Thyroid gland (tissue), 4 donors: ENCODE results near the gene MAPRE3. TPM values are rescaled to one million over a fixed set of nuclear protein-coding genes. Genes with fewer than 3 reads are reported as not detected.

ENCODE experiments used
- DNase-seq, 2 donors: peaks; one replicate each; pipeline ENCODE4 v3.0.0-alpha.2; 2019
- H3K27ac ChIP-seq, 3 donors: fragments of 200-600 bp; sonication (generic); 1 replicate in 2 of 3; 2 replicates in 1 of 3; pipeline ENCODE4 v1.5.1; 2016 to 2019; ENCODE audit warnings: mild to moderate bottlenecking in 1 of 3, moderate library complexity in 1 of 3
- H3K27me3 ChIP-seq: fragments of 200-600 bp; sonication (generic); one replicate; pipeline ENCODE4 v1.5.1; 2019
- H3K36me3 ChIP-seq, 2 donors: fragments of 200-600 bp; sonication (generic); one replicate each; pipeline ENCODE4 v1.5.1; 2016 to 2019
- H3K4me1 ChIP-seq, 2 donors: fragments of 200-600 bp; sonication (generic); one replicate each; pipeline ENCODE4 v1.5.1; 2017 to 2019
- H3K4me3 ChIP-seq, 3 donors: fragments of 200-600 bp; sonication (generic); replicated peaks in 1 of 3; 1 replicate in 2 of 3; 2 replicates in 1 of 3; pipeline ENCODE4 v1.5.1; 2016; ENCODE audit warnings: mild to moderate bottlenecking in 1 of 3
- H3K9me3 ChIP-seq: fragments of 200-600 bp; sonication (generic); one replicate; pipeline ENCODE4 v1.5.1; 2017
- POLR2A ChIP-seq, 2 donors: fragments of 450-650 bp; IDR thresholded peaks; one replicate each; pipeline ENCODE4 v1.6.1; 2017; ENCODE audit warnings: antibody characterized with exemption in 2 of 2, mild to moderate bottlenecking in 2 of 2, moderate library complexity in 1 of 2
- WGBS, 2 donors: methylation state at CpG; one replicate each; pipeline ENCODE4 v1.1.5; 2017; 5-methylcytosine and 5-hydroxymethylcytosine counted together
- intact Hi-C: fragments of 100-400 bp; cut with DNase I; formaldehyde crosslinking; loops from one replicate; pipeline ENCODE4 v1.15.1; 2023
- total RNA-seq, 4 donors: library from RNA; depleted of rRNA; stranded (reverse); fragments of >200 nt; gene quantifications; one replicate each; pipeline ENCODE4 v1.2.3, GENCODE V29; 2016
- TF ChIP-seq, protein P1 (sequence below), 6 experiments: fragments of 200-600 bp in 3 of 6; fragments of 450-650 bp in 3 of 6; sonication (generic) in 3 of 6; IDR thresholded peaks; one replicate each; pipeline ENCODE4 v1.5.1; 2016 to 2019; ENCODE audit warnings: antibody characterized with exemption in 6 of 6, mild to moderate bottlenecking in 2 of 6, inconsistent platforms in 1 of 6, moderate library complexity in 1 of 6

The MAPRE3 gene
- total RNA-seq, 4 donors from 2014 or later: 12.9 to 21.2 (median 17.0) TPM

DNA sequence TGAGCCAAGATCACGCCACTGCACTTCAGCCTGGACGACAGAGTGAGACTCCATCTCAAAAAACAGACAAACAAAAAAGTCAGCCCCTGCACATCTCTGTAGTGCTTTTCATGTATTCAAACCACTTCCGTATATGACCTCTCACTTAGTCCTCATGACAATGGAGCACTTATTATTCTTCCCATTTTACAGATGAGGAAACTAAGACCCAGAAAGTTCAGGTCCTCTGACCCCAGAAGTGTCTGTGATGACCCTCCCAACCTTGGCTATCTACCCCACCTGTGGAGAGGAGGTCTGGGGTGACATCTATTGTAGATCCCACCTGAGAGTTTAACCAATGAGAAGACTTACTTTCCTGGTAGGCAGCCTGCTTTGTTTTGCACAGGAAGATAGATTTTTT, 21.6 kb upstream of the MAPRE3 start:
- DNase-seq: no peak
- WGBS, 2 donors: 87 to 91% methylated on average over 3 of the region's 3 CpGs
- Histone ChIP-seq H3K27me3 (no peaks in the 10 kb centered on the region), H3K36me3 (no peaks in the 10 kb centered on the region), H3K4me1 (peaks cover 2 to 10% of the 10 kb centered on the region in 2 donors), H3K4me3 (no peak overlapping the region), H3K9me3 (no peaks in the 10 kb centered on the region), H3K27ac (no peak overlapping the region)
- TF ChIP-seq, protein P1, sequence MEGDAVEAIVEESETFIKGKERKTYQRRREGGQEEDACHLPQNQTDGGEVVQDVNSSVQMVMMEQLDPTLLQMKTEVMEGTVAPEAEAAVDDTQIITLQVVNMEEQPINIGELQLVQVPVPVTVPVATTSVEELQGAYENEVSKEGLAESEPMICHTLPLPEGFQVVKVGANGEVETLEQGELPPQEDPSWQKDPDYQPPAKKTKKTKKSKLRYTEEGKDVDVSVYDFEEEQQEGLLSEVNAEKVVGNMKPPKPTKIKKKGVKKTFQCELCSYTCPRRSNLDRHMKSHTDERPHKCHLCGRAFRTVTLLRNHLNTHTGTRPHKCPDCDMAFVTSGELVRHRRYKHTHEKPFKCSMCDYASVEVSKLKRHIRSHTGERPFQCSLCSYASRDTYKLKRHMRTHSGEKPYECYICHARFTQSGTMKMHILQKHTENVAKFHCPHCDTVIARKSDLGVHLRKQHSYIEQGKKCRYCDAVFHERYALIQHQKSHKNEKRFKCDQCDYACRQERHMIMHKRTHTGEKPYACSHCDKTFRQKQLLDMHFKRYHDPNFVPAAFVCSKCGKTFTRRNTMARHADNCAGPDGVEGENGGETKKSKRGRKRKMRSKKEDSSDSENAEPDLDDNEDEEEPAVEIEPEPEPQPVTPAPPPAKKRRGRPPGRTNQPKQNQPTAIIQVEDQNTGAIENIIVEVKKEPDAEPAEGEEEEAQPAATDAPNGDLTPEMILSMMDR (IDR thresholded peaks at IDR 0.05): no peak
- TF ChIP-seq POLR2A (IDR thresholded peaks at IDR 0.05): no peak
- intact Hi-C loops: no loop called here

- H3K9me3 ChIP-seq: no peaks in the 10 kb centered on the region
- peaks cover 2 to 10% of the 10 kb centered on the region in 2 donors for H3K4me1 ChIP-seq
- DNase-seq: no peak
- intact Hi-C loops: no loop called here
- H3K27me3 ChIP-seq: no peaks in the 10 kb centered on the region
- no peaks in the 10 kb centered on the region for H3K36me3 ChIP-seq
- H3K27ac ChIP-seq: no peak overlapping the region
- no peak overlapping the region for H3K4me3 ChIP-seq
- WGBS, 2 donors: 69 to 73% methylated on average over 5 of the region's 5 CpGs
- TF ChIP-seq, protein P1 (IDR thresholded peaks at IDR 0.05): no peak
- TF ChIP-seq POLR2A (IDR thresholded peaks at IDR 0.05): no peak
These were observed 20.2 kb upstream of the MAPRE3 start for GRCh38 chr2:26950246-26950645.

DNA sequence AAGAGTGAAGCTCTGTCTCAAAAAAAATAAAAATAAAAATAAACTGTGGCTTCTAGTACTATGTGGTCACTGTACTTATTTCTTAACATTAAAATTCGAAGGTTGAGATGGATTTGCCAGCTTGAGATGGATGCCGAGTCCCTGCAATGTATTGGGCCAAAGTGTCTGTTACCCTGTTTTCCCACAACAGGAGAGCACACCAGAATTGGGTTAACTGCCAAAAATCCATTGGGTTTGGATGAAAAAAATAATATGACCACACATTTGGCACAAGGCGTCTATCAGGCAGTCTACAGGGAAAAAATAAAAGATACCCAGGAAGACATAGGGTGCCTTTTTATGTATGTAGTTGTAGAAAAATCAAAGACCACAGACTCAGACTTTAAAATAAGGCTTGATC, 19.2 kb upstream of the MAPRE3 start:
- H3K4me3 ChIP-seq: no peak overlapping the region
- DNase-seq: no peak
- H3K27ac ChIP-seq: no peak overlapping the region
- intact Hi-C loops: no loop called here
- H3K36me3 ChIP-seq: no peaks in the 10 kb centered on the region
- H3K4me1 ChIP-seq: peaks cover 2 to 10% of the 10 kb centered on the region in 2 donors
- TF ChIP-seq POLR2A (IDR thresholded peaks at IDR 0.05): no peak
- TF ChIP-seq, protein P1 (IDR thresholded peaks at IDR 0.05): no peak
- H3K9me3 ChIP-seq: no peaks in the 10 kb centered on the region
- 82 to 84% methylated on average over 3 of the region's 3 CpGs for WGBS, 2 donors
- H3K27me3 ChIP-seq: no peaks in the 10 kb centered on the region

- no peak overlapping the region for H3K4me3 ChIP-seq
- peaks cover 0 to 4% of the 10 kb centered on the region in 2 donors for H3K4me1 ChIP-seq
- TF ChIP-seq, protein P1 (IDR thresholded peaks at IDR 0.05): no peak
- TF ChIP-seq POLR2A (IDR thresholded peaks at IDR 0.05): no peak
- H3K27ac ChIP-seq: no peak overlapping the region
- H3K27me3 ChIP-seq: no peaks in the 10 kb centered on the region
- intact Hi-C loops: no loop called here
- H3K36me3 ChIP-seq: no peaks in the 10 kb centered on the region
- no peak for DNase-seq
- WGBS, 2 donors: 81 to 82% methylated on average over 4 of the region's 4 CpGs
- no peaks in the 10 kb centered on the region for H3K9me3 ChIP-seq
These were observed 18.1 kb upstream of the MAPRE3 start for GRCh38 chr2:26952374-26952773.

DNA sequence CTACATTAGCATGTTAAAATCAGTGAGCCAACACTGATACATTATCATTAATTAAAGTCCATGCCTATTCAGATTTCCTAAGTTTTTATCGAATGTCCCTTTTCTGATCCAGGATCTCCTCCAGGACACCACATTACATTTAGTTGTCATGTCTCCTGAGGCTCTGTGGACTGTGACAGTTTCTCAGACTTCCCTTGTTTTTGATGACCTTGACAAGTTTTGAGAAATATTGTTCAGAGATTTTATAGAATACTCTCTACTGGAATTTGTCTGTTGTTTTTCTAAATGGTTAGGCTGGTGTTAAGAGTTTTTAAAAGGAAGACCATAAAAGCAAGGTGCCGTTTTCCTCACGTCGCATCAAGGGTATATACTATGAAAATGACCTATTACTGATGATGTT, 16.3 kb upstream of the MAPRE3 start:
- H3K36me3 ChIP-seq: no peaks in the 10 kb centered on the region
- no peaks in the 10 kb centered on the region for H3K9me3 ChIP-seq
- intact Hi-C loops: no loop called here
- no peak overlapping the region for H3K27ac ChIP-seq
- TF ChIP-seq, protein P1 (IDR thresholded peaks at IDR 0.05): no peak
- no peak for TF ChIP-seq POLR2A (IDR thresholded peaks at IDR 0.05)
- no peaks in the 10 kb centered on the region for H3K27me3 ChIP-seq
- DNase-seq: no peak
- no peak overlapping the region for H3K4me3 ChIP-seq
- WGBS, 2 donors: 89 to 93% methylated on average over 4 of the region's 4 CpGs
- no peaks in the 10 kb centered on the region for H3K4me1 ChIP-seq
